Measurements from ENCODE around the gene USP34. TPM values are rescaled to one million over a fixed set of nuclear protein-coding genes. Genes with fewer than 3 reads are reported as not detected.
"Not testable (repeated sequence)": the region's sequence is repeated elsewhere in the genome, so short reads cannot be mapped to it uniquely, and the experiment has no call there.

Gene USP34
- total RNA-seq: 177 TPM

- FAIRE-seq (no peak), DNase-seq (ENCODE audit: low spot score in 2 of 2) (peak; percentile 89 to 93)
These were observed at the start of gene USP34 for GRCh38 chr2:61470965-61471904. Gene USP34, minus strand, starts transcription at chr2:61471087. Its CDS starts 395 bp downstream, at chr2:61470692.

GRCh38 chr2:61520261-61520660 is 49.4 kb upstream of the USP34 start:
- DNase-seq (ENCODE audit: low spot score in 2 of 2) (no peak), FAIRE-seq (no peak)

- no peak for DNase-seq (ENCODE audit: low spot score in 2 of 2)
- FAIRE-seq: no peak
These were observed 42.0 kb upstream of the USP34 start for GRCh38 chr2:61512768-61513398.

- DNase-seq (ENCODE audit: low spot score in 2 of 2) (no peak), FAIRE-seq (no peak)
These were observed 40.1 kb upstream of the USP34 start for GRCh38 chr2:61510674-61511671.

- FAIRE-seq (no peak), DNase-seq (ENCODE audit: low spot score in 2 of 2) (no peak)
These were observed 34.1 kb upstream of the USP34 start for GRCh38 chr2:61504949-61505348.

- no peak for FAIRE-seq
- no peak for DNase-seq (ENCODE audit: low spot score in 2 of 2)
These were observed 28.2 kb upstream of the USP34 start for GRCh38 chr2:61499060-61499459.

GRCh38 chr2:61493523-61493942 is 22.6 kb upstream of the USP34 start:
- DNase-seq (ENCODE audit: low spot score in 2 of 2) (no peak), FAIRE-seq (no peak)

- no peak for FAIRE-seq
- DNase-seq (ENCODE audit: low spot score in 2 of 2): no peak
These were observed 21.6 kb upstream of the USP34 start for GRCh38 chr2:61492476-61492875.

- FAIRE-seq (no peak), DNase-seq (ENCODE audit: low spot score in 2 of 2) (no peak)
These were observed 14.4 kb upstream of the USP34 start for GRCh38 chr2:61485281-61485680.

- FAIRE-seq: no peak
- DNase-seq (ENCODE audit: low spot score in 2 of 2): no peak
These were observed 7.2 kb upstream of the USP34 start for GRCh38 chr2:61478086-61478485.

GRCh38 chr2:61476929-61477589 is 6.2 kb upstream of the USP34 start:
- not testable (repeated sequence) for DNase-seq (ENCODE audit: low spot score in 2 of 2); FAIRE-seq

- FAIRE-seq (no peak), DNase-seq (ENCODE audit: low spot score in 2 of 2) (peak in 1 of 2 donors; percentile 32)
These were observed 1.3 kb upstream of the USP34 start for GRCh38 chr2:61471905-61472805.

GRCh38 chr2:61470122-61470951 is 550 bp downstream of the USP34 start:
- FAIRE-seq (no peak), DNase-seq (ENCODE audit: low spot score in 2 of 2) (peak; percentile 88 to 93)

- no peak for FAIRE-seq
- DNase-seq (ENCODE audit: low spot score in 2 of 2): no peak
These were observed 1.3 kb downstream of the USP34 start for GRCh38 chr2:61469424-61470121.

GRCh38 chr2:61468231-61468630 is 2.7 kb downstream of the USP34 start:
- DNase-seq (ENCODE audit: low spot score in 2 of 2); FAIRE-seq: not testable (repeated sequence)

GRCh38 chr2:61465045-61465444 is 5.8 kb downstream of the USP34 start:
- FAIRE-seq (no peak), DNase-seq (ENCODE audit: low spot score in 2 of 2) (no peak)

- no peak for FAIRE-seq
- no peak for DNase-seq (ENCODE audit: low spot score in 2 of 2)
These were observed 7.0 kb downstream of the USP34 start for GRCh38 chr2:61463769-61464475.

Data from frontal cortex (tissue), 4 donors.